Brain microvascular endothelial cell (primary cell): ENCODE data around the gene ITGA2B.
"Not testable (repeated sequence)": the region's sequence is repeated elsewhere in the genome, so short reads cannot be mapped to it uniquely, and the experiment has no call there.

Experiments used
- DNase-seq: peaks from one replicate; pipeline ENCODE4 v3.0.0-alpha.2; 2020
- H3K27ac ChIP-seq: fragments of 250-450 bp; sonication (Bioruptor Pico); 2 replicates; pipeline ENCODE4 v1.5.1; 2020; ENCODE audit warnings: mild to moderate bottlenecking, moderate library complexity
- H3K27me3 ChIP-seq: fragments of 250-450 bp; sonication (Bioruptor Pico); replicated peaks from 2 replicates; pipeline ENCODE4 v1.5.1; 2020; ENCODE audit warnings: mild to moderate bottlenecking
- H3K36me3 ChIP-seq: fragments of 250-450 bp; sonication (Bioruptor Pico); replicated peaks from 2 replicates; pipeline ENCODE4 v1.5.1; 2020; ENCODE audit warnings: mild to moderate bottlenecking
- H3K4me3 ChIP-seq: 2 replicates; pipeline ENCODE4 v1.5.1; 2011; ENCODE audit warnings: low read depth, mild to moderate bottlenecking, control low read depth, low read length, moderate library complexity
- in situ Hi-C: cut with HindIII; loops from 2 replicates; pipeline ENCODE4 v1.10.0; 2017; ENCODE audit warnings: low sequenced_read_pairs, low pct_ligation_motif_present
- TF ChIP-seq, protein P1 (sequence below): IDR thresholded peaks from 2 replicates; pipeline ENCODE4 v1.5.1; 2011; ENCODE audit warnings: low read depth, mild to moderate bottlenecking, moderate library complexity, low read length, control low read depth, inconsistent platforms; ENCODE audit errors: missing control alignments

The ITGA2B gene

DNA sequence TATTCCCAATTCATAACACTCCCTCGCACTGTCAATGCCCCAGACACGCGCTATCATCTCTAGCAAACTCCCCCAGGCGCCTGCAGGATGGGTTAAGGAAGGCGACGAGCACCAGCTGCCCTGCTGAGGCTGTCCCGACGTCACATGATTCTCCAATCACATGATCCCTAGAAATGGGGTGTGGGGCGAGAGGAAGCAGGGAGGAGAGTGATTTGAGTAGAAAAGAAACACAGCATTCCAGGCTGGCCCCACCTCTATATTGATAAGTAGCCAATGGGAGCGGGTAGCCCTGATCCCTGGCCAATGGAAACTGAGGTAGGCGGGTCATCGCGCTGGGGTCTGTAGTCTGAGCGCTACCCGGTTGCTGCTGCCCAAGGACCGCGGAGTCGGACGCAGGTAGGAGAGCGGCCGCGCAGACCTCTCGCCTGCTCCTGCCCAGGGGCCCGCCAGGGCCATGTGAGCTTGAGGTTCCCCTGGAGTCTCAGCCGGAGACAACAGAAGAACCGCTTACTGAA lies 44.5 kb downstream of the ITGA2B start, which contains the start of gene GRN:
TSS of gene GRN (plus strand) at position 364 of the 515 bp plus-strand sequence. CDS start 3,863 bp downstream, outside the sequence.
- Histone ChIP-seq H3K36me3 (peaks cover 1% of the 10 kb centered on the region), H3K27ac (peak within 1 kb of the TSS; percentile 28), H3K27me3 (no peaks in the 10 kb centered on the region), H3K4me3 (peak within 1 kb of the TSS; percentile 87)
- peak; percentile 99 for DNase-seq
- TF ChIP-seq, protein P1, sequence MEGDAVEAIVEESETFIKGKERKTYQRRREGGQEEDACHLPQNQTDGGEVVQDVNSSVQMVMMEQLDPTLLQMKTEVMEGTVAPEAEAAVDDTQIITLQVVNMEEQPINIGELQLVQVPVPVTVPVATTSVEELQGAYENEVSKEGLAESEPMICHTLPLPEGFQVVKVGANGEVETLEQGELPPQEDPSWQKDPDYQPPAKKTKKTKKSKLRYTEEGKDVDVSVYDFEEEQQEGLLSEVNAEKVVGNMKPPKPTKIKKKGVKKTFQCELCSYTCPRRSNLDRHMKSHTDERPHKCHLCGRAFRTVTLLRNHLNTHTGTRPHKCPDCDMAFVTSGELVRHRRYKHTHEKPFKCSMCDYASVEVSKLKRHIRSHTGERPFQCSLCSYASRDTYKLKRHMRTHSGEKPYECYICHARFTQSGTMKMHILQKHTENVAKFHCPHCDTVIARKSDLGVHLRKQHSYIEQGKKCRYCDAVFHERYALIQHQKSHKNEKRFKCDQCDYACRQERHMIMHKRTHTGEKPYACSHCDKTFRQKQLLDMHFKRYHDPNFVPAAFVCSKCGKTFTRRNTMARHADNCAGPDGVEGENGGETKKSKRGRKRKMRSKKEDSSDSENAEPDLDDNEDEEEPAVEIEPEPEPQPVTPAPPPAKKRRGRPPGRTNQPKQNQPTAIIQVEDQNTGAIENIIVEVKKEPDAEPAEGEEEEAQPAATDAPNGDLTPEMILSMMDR, result no peak
- in situ Hi-C loops, result no loop called here

DNA sequence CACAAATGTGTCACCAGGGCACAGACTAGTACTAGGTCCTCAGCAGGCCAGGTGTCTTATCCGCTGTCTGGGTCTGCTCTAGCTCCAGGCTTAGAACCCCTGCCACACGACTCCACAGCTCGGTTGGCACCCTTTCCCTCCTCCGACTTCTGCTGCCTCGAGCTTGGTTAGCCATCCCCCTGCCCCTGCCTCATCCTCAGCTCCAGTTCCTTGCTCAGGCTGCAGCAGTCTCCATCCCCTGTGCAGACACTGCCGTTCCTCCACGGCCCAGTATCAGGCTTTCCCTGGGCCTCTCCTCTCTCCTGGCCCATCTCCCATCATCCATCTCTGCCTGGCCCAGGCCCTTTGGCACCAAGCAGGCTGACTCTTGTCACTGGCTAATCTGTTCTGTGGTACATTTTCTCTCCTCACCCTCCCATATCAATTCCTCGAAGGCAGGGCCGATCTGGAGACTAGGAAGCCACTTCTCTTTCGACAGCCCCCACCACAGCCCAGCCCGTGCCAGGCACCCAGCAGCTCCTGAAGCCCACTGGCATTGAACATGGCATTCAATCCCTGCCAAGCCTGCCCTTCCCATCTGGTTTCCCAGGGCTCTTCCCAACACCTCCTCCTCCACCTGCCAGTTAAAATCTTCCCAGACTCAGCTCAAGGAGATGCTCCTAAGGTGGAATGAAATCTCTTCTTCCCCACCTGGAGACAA lies 45.8 kb downstream of the ITGA2B start:
- TF ChIP-seq, protein P1, result no peak
- no peak for DNase-seq
- Histone ChIP-seq H3K36me3 (no peaks in the 10 kb centered on the region), H3K27ac (no peak overlapping the region), H3K27me3 (no peaks in the 10 kb centered on the region), H3K4me3 (no peak overlapping the region)
- in situ Hi-C loops, result no loop called here

DNA sequence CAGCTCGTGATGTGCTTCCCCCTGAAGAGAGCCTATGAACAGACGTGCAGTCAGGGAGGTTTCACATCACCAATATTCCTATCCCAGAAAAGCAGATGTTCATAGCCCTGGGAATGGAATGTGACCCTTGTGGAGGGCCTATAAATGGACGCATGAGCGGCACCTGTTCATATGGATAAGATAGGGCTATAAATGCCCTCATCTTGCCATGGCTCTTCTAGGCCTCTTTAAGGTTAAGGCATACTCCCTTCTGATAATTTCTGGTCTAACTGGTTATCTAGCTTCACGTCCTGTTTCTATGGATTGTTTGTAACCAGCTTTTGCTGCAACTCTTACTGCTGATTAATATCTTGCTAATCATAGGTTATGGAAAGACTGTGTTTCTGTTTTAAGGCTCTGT lies 48.9 kb downstream of the ITGA2B start:
- H3K27ac ChIP-seq, H3K27me3 ChIP-seq, in situ Hi-C loops, H3K4me3 ChIP-seq, DNase-seq, H3K36me3 ChIP-seq: not testable (repeated sequence)

DNA sequence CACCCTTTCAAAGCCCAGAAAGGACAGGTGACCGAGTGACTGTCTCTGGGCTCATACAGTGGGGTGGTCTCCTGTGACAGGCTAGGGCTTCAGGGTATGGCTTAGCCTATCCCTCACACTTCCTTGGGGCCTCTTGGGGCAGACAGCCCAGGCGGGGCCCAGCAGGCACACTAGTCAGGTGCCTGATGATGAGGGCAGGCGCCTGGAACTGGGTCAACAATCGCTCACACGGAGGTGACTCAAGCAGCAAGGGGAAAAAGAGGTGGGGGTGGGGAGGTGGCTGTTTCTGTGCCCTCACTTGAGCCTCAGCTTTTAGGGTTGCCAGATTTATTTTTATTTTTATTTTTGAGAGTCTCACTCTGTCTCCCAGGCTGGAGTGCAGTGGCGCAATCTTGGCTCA lies 50.7 kb downstream of the ITGA2B start:
- no peak for DNase-seq
- Histone ChIP-seq H3K27me3 (peaks cover 2% of the 10 kb centered on the region), H3K4me3 (no peak overlapping the region), H3K27ac (no peak overlapping the region), H3K36me3 (no peaks in the 10 kb centered on the region)
- in situ Hi-C loops, result no loop called here
- TF ChIP-seq, protein P1, result no peak

DNA sequence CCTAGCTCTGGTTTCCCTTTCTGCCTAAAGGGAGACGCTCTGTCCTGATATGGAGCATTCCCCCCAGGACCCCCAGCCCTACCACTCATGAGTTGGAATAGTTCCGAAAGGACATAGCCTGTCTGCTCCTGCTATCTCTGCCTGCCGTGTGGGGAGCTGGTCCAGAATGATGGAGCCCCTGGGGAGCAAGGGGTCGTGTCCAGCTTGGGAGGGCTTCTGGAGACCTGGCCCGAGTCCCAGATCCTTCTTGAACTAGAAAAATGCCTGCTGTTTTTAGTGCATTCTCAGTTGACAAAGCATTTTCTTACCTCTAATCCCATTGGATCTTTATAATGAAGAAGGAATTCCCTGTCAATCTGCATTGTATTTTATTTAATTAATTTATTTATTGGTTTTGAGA lies 53.5 kb downstream of the ITGA2B start:
- in situ Hi-C loops, result no loop called here
- Histone ChIP-seq H3K27ac (no peak overlapping the region), H3K27me3 (peaks cover 2% of the 10 kb centered on the region), H3K4me3 (no peak overlapping the region), H3K36me3 (no peaks in the 10 kb centered on the region)
- no peak for DNase-seq
- TF ChIP-seq, protein P1, result no peak

DNA sequence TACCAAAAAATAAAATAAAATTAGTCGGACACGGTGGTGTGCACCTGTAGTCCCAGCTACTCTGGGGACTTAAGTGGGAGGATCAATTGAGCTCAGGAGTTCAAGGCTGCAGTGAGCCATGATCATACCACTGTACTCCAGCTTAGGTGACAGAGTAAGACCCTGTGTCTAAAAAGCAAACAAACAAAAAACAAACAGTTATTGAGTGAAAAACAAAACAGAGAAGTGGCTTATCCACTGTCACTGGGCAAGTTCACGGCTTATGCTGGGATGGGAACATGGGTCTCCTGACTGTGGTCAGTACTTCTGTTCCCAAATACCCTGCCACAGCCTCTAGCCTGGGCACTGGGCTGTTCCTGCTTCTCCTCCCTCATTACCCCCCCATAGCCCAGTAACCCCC lies 53.9 kb downstream of the ITGA2B start:
- Histone ChIP-seq H3K4me3 (no peak overlapping the region), H3K27me3 (peaks cover 2% of the 10 kb centered on the region), H3K27ac (no peak overlapping the region), H3K36me3 (no peaks in the 10 kb centered on the region)
- TF ChIP-seq, protein P1, result no peak
- in situ Hi-C loops, result no loop called here
- no peak for DNase-seq
